ENCODE data around the gene GLUL. TPM values are rescaled to one million over a fixed set of nuclear protein-coding genes. Genes with fewer than 3 reads are reported as not detected.

Gene GLUL
- total and polyA plus RNA-seq, 12 donors: 131 to 787 (median 409) TPM

- DNase-seq (no peak), ATAC-seq (no peak)
- Histone ChIP-seq H3K4me1 (peaks cover 0 to 25% (median 6%) of the 10 kb centered on the region in 9 donors), H3K27ac (no peak overlapping the region), H3K4me3 (no peak overlapping the region), H3K27me3 (no peaks in the 10 kb centered on the region), H3K9me3 (no peaks in the 10 kb centered on the region), H3K36me3 (no peaks in the 10 kb centered on the region)
- WGBS, 2 donors: 69 to 73% methylated on average over 7 of the region's 7 CpGs
- TF ChIP-seq CTCF (IDR thresholded peaks at IDR 0.05): no peak
- intact Hi-C loops (cut with DNase I): loop anchor here in 1 of 10 donors (10.0 kb wide), 1 partner anchor 105 kb away; no protein-coding TSS in a partner anchor
Observed at GRCh38 chr1:182359645-182360044, 31.9 kb downstream of the GLUL start.

DNA sequence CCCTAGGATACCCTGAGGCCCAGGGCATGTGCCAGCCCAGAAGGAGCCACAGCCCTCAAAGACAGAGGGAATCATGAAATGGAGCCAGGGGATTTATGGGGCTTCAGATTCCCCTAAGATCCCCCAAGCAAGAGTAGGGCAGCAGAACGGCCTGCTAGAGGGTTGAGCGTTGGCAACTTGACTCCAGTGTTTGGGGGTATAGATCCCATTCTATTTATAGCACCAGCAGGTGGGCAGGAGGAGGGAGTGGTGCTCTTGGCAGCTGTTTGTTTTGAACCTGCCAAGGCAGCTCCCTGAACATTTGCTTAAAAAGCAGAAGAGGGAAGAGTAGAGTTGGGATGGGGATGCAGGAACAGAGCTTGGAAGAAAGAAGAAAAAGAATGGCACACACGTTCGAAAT, 33.7 kb downstream of the GLUL start:
- Histone ChIP-seq H3K36me3 (no peaks in the 10 kb centered on the region), H3K4me3 (no peak overlapping the region), H3K27ac (peak overlapping the region in 3 of 10 donors; percentile 31 to 53 (median 43)), H3K4me1 (peaks cover 0 to 20% (median 6%) of the 10 kb centered on the region in 9 donors), H3K9me3 (no peaks in the 10 kb centered on the region), H3K27me3 (no peaks in the 10 kb centered on the region)
- no peak for DNase-seq
- peak in 2 of 9 donors; percentile 10 to 23 for TF ChIP-seq CTCF (IDR thresholded peaks at IDR 0.05)
- WGBS, 2 donors: 55 to 69% methylated on average over 4 of the region's 4 CpGs
- peak in 3 of 8 donors; percentile 39 to 52 (median 41) for ATAC-seq
- intact Hi-C loops (cut with DNase I): no loop called here

DNA sequence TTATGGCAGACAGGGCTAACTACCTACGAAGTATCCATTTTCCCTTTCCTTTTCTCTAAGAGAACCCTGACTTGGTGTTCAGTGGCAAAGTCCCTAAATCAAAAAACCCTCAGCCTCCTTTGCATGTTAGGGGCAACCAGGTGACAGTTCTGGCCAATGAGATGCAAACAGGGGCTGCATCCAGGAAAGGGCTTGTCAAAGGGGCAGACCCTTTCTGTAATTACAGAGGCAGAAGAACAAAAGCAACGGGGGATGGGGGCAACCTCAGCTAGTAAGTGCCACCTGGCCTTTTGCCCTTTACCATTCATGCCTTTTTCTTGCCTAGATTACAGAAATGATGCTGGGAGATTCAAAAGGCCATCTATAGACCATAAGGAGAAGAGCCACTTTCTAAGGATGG, 34.4 kb downstream of the GLUL start:
- Histone ChIP-seq H3K9me3 (no peaks in the 10 kb centered on the region), H3K4me3 (no peak overlapping the region), H3K36me3 (no peaks in the 10 kb centered on the region), H3K27ac (no peak overlapping the region), H3K4me1 (peaks cover 0 to 14% (median 6%) of the 10 kb centered on the region in 9 donors), H3K27me3 (no peaks in the 10 kb centered on the region)
- 79 to 85% methylated on average over 2 of the region's 2 CpGs for WGBS, 2 donors
- TF ChIP-seq CTCF (IDR thresholded peaks at IDR 0.05): no peak
- ATAC-seq: no peak
- intact Hi-C loops (cut with DNase I): no loop called here
- DNase-seq: no peak

DNA sequence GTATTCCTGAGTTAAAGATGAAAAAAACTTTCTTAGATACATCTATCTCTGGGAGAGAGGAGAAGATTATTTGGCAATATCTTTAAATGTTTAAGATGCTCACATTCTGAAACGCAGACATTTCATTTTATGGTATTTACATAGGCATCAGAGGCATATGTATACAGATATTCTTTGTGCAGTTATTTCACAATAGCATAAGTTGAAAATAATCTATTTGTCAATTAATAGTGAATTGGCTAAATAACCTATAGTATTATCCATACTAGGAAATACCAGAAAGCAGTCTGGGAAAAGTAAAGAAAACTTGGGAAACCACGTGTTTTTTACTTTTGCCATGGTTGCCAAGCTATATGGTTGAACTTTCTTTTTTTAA, 35.9 kb downstream of the GLUL start:
- Histone ChIP-seq H3K27me3 (no peaks in the 10 kb centered on the region), H3K4me3 (no peak overlapping the region), H3K9me3 (no peaks in the 10 kb centered on the region), H3K4me1 (peaks cover 0 to 18% (median 6%) of the 10 kb centered on the region in 9 donors), H3K27ac (no peak overlapping the region), H3K36me3 (no peaks in the 10 kb centered on the region)
- WGBS, 2 donors: 66 to 96% methylated on average over 2 of the region's 2 CpGs
- intact Hi-C loops (cut with DNase I): no loop called here
- no peak for ATAC-seq
- DNase-seq: no peak
- TF ChIP-seq CTCF (IDR thresholded peaks at IDR 0.05): no peak

Data from heart right ventricle (tissue), 16 donors.